Endothelial cell of umbilical vein (primary cell): ENCODE results near the gene FSD2.

Experiments
- CTCF ChIP-seq, 2 donors: IDR thresholded peaks; 1 replicate in 1 of 2; 2 replicates in 1 of 2; pipeline ENCODE4 v1.5.1; 2011; ENCODE audit warnings: low read length in 2 of 2, mild to moderate bottlenecking in 2 of 2, moderate library complexity in 2 of 2, control low read depth in 1 of 2, inconsistent platforms in 1 of 2, low read depth in 1 of 2; ENCODE audit not compliant: insufficient read depth in 1 of 2; ENCODE audit errors: extremely low read depth in 1 of 2
- EZH2 ChIP-seq: IDR thresholded peaks from 2 replicates; pipeline ENCODE4 v1.6.1; 2012; ENCODE audit warnings: borderline replicate concordance, low read depth, mild to moderate bottlenecking, moderate library complexity, low read length, inconsistent platforms; ENCODE audit not compliant: severe bottlenecking
- FOS ChIP-seq: IDR thresholded peaks from 2 replicates; pipeline ENCODE4 v1.6.1; 2011; ENCODE audit warnings: mild to moderate bottlenecking, low read length, moderate library complexity, borderline replicate concordance; ENCODE audit not compliant: insufficient read depth
- JUN ChIP-seq: IDR thresholded peaks from 2 replicates; pipeline ENCODE4 v1.6.1; 2011; ENCODE audit warnings: borderline replicate concordance, low read depth; ENCODE audit not compliant: insufficient read length, insufficient read depth
- MAX ChIP-seq: IDR thresholded peaks from 2 replicates; pipeline ENCODE4 v1.6.1; 2011; ENCODE audit not compliant: insufficient read depth, insufficient read length
- MYC ChIP-seq: IDR thresholded peaks from one replicate; pipeline ENCODE4 v1.6.1; 2011; ENCODE audit warnings: mild to moderate bottlenecking, low read depth, low read length
- POLR2A ChIP-seq: IDR thresholded peaks from 2 replicates; pipeline ENCODE4 v1.6.1; 2012; ENCODE audit warnings: low read depth, mild to moderate bottlenecking, control low read depth, low read length
- POLR2AphosphoS5 ChIP-seq: IDR thresholded peaks from 2 replicates; pipeline ENCODE4 v1.6.1; 2012; ENCODE audit warnings: low read depth, mild to moderate bottlenecking, control low read depth, low read length, moderate library complexity; ENCODE audit not compliant: insufficient read depth

- TF ChIP-seq CTCF (IDR thresholded peaks at IDR 0.05; ENCODE audit: extremely low read depth in 1 of 2, insufficient read depth in 1 of 2, low read depth in 1 of 2, low read length in 2 of 2) (no peak), EZH2 (no peak), POLR2AphosphoS5 (no peak), POLR2A (no peak), MYC (no peak), MAX (no peak), JUN (no peak), FOS (no peak)
Observed at GRCh38 chr15:82848241-82848993, 42.5 kb upstream of the FSD2 start.
